KOPT-K1 (cell line): ENCODE results near the gene CACNA1G.

ENCODE experiments used
- H3K27ac ChIP-seq: fragments of 200-600 bp; sonication (generic); 2 replicates; pipeline ENCODE4 v1.5.1; 2016; ENCODE audit warnings: antibody characterized with exemption, mild to moderate bottlenecking, low read depth, low read length; ENCODE audit not compliant: poor library complexity, severe bottlenecking
- H3K36me3 ChIP-seq: fragments of 200-600 bp; sonication (generic); 2 replicates; pipeline ENCODE4 v1.5.1; 2017; ENCODE audit warnings: antibody characterized with exemption, mild to moderate bottlenecking, low read length, moderate library complexity; ENCODE audit not compliant: insufficient read depth
- H3K9me3 ChIP-seq: fragments of 200-600 bp; sonication (generic); 2 replicates; pipeline ENCODE4 v1.5.1; 2017; ENCODE audit warnings: antibody characterized with exemption, low read length, mild to moderate bottlenecking; ENCODE audit not compliant: insufficient read depth, poor library complexity, severe bottlenecking

CACNA1G gene

DNA sequence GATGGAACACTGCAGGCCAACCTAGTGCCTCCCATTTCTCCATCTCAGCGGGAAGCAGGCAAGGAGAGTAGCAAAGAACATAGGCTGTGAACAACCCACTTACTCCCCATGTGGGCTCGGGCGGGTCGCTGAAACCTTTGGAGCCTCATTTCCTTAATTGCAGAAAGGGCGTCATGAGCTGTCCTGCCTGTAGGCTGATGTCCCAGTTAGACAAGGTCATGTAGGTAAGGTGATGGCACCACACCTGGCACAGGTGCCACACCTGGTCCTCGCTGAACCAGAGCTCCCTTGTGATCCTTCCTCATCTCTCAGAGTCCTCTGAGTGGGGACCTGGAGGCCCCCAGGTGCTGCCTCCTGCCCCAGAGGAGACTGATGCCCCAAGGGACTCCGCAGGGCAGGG is 97.1 kb downstream of the CACNA1G start:
- Histone ChIP-seq H3K36me3 (no peaks in the 10 kb centered on the region), H3K9me3 (peaks cover 8% of the 10 kb centered on the region), H3K27ac (no peak overlapping the region)

DNA sequence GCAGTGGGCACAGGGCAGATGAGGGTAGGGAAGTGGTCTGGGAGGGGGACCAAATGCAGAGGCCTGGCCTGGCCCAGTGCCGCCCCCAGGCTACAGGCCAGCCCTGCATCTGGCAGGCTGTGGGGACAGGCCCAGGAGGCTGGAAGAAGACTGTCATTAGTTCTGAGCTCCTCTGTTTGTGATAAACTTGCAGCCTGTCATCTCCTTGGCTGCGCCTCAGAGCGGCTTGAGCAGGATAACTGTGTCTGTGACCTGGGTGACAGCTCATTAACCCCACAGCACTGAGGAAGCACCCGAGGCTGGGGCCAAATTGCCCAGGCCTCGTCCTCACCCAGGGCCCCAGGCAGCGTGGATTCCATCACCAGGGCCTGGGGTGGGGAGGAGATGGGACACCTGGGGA is 98.1 kb downstream of the CACNA1G start:
- no peaks in the 10 kb centered on the region for H3K9me3 ChIP-seq
- no peaks in the 10 kb centered on the region for H3K36me3 ChIP-seq
- no peak overlapping the region for H3K27ac ChIP-seq

DNA sequence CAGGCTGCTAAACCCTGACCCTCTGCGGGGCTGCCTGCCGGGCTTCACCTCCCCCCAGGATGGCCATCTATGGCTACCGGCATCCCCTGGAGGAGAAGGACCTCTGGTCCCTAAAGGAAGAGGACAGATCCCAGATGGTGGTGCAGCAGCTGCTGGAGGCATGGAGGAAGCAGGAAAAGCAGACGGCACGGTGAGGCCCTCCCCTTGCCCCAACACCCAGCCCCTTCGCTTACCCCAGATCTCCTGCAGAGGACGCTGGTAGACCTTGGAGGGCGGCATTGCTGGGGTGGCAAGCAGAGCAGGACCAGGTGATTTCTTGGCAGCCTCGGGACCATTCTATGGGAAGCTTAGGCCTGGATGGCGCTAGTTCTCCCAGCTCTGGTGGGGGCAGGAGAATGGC is 98.7 kb downstream of the CACNA1G start:
- Histone ChIP-seq H3K36me3 (no peaks in the 10 kb centered on the region), H3K9me3 (no peaks in the 10 kb centered on the region), H3K27ac (no peak overlapping the region)

DNA sequence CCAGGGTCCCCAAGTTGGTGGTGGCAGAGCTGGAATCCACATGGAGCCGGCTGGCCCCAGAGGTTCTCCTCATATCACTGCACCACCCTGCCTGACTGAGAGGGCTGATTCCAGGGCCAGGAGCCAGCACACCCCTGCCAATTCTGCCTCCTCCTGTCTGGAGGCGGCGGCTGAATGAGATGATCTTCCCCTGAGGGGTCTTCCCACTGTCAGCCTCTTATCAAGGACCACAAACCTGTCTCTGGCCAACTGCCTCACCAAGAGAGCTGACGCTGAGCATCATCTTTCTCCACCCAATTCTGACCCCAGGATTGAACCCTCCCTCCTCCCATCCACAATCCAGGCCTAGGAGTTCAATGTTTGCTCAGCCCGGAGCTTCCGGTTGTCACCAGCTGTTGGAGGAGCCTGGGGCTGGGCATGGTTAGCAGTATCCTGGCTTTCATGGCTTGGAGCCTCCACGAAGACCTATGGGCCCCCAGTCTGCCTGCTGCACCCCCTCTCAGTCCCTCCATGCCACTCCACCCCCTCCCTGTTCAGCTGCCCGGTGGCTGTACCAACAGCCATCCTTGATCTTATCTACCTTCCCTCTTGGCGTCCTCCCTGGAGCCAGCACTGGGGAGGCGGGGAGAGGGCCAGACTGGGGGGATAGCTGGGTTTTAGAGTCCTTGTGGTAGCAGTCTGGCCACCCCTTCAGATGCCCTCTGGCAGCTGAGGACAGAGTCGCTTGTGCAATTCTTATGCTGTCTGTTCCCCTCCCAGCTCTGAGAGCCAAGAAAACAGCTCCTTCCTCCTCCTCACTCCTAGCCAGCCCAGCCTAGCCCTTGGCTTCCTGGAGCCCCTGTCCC is 99.7 kb downstream of the CACNA1G start:
- Histone ChIP-seq H3K27ac (no peak overlapping the region), H3K36me3 (no peaks in the 10 kb centered on the region), H3K9me3 (no peaks in the 10 kb centered on the region)

DNA sequence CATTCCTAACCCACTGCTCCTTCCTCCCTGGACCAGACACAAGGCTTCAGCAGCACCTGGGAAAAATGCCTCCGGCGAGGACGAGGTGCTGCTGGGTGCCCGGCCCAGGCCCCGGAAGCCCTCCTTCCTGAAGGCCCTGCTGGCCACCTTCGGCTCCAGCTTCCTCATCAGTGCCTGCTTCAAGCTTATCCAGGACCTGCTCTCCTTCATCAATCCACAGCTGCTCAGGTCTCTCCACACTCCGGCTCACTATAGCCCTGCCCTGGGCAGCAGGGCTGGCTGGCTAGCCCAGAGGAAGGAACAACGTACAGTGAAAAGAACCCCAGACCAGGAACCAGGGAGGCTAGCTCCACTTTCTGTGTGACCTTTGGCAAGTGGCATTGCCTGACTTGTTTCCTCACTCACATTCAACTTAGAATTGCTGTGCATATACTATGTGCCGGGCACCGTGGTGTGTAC is 100.4 kb downstream of the CACNA1G start:
- H3K27ac ChIP-seq = no peak overlapping the region

DNA sequence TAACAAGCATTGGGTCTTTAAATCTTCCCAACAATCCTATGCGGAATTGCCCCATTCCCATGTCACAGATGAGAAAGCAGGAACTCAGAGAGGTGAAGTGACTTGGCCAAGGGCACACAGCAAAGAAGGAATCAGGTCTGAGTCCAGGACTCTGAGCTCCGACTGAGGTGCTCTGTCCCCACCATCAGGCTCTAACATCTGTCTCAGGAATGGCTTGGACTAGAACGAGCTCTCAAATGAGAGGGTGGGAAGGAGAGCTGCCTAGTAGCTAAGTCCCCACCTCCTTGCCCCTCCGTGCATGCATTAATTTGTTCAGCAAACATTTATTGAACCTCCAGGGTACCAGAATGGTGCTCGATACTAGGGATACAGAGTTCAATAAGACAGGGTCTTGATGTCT is 100.8 kb downstream of the CACNA1G start:
- H3K27ac ChIP-seq = peak overlapping the region; percentile 6
- H3K9me3 ChIP-seq = no peaks in the 10 kb centered on the region
- H3K36me3 ChIP-seq = no peaks in the 10 kb centered on the region

More for the DNA sequence above, 100.4 kb downstream of the CACNA1G start:
- Histone ChIP-seq H3K36me3 (no peaks in the 10 kb centered on the region), H3K9me3 (no peaks in the 10 kb centered on the region)

DNA sequence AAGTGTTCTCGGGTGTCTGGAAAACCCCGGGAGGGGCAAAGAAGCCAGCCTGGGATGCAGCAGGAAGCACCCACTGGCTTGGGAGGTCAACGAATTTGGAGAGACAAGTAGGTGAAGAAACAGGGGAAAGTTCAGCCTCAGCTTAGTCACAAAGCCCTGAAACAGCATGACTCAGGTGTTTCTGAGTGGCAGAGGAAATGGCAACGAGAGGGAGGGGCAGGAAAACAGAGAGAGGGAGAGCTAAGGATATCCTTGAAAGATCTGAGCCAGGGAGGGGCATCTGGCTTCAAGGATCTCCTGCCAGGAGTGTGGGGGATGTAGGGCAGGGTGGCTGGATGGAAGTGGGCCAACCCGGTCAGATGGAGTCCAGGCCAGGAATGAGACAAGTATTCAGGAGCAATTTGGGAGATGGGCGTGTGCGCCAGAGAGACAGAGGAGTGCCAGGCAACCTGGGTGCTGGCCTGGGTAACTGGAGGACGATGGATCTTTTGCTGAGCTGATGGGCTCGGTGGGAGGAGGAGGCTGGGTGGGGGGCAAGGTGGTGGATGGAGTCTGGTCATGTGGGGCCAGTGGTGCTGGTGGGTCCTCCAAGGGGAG is 101.4 kb downstream of the CACNA1G start:
- no peaks in the 10 kb centered on the region for H3K36me3 ChIP-seq
- peak overlapping the region; percentile 6 for H3K27ac ChIP-seq
- H3K9me3 ChIP-seq = no peaks in the 10 kb centered on the region

DNA sequence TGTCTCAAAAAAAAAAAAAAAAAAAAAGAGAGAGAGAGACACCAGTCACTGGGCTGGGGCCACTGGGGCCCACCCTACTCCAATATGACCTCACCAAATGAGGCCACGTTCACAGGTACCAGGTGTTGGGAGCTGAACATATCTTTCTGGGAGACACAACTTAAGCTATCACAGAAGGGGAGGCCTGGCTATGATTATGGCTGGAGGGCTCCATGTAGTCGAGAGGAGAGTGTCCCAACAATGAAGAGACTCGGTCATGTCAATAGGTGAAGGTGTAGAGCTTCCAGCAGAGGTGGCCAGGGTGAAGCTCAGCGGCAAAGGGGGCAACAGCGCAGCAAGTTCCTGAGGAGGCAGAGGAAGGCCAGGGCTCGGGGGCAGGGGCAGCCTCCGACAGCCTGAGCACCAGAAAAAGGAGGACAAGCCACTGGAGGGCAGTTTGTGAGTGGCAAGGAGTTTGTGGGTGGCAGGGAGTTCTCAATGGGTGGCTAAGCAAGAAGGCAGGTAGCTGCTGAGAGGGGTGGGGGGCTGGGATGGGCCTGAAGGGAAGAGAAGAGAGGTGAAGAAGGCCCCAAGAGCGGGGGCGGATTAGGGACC is 102.2 kb downstream of the CACNA1G start:
- no peak overlapping the region for H3K27ac ChIP-seq
- H3K36me3 ChIP-seq = no peaks in the 10 kb centered on the region
- no peaks in the 10 kb centered on the region for H3K9me3 ChIP-seq

DNA sequence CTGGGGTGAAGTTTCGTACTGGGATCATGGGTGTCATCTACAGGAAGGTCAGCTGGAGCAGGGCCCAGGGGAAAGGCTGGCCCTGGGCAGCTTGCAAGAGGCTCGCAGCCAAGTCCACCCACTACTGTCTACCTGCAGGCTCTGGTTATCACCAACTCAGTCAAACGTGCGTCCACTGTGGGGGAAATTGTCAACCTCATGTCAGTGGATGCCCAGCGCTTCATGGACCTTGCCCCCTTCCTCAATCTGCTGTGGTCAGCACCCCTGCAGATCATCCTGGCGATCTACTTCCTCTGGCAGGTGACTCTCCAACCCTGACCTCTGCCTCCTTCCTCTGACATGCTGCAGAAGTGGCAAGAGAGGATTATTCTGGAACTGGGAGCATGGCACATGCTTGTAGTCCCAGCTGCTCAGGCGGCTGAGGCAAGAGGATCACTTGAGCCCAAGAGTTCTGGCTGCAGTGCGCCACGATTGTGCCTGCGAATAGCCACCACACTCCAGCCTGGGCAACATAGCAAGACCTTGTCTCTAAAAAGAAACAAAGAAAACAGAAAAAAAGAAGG is 103.4 kb downstream of the CACNA1G start:
- Histone ChIP-seq H3K9me3 (no peaks in the 10 kb centered on the region), H3K27ac (no peak overlapping the region), H3K36me3 (no peaks in the 10 kb centered on the region)

DNA sequence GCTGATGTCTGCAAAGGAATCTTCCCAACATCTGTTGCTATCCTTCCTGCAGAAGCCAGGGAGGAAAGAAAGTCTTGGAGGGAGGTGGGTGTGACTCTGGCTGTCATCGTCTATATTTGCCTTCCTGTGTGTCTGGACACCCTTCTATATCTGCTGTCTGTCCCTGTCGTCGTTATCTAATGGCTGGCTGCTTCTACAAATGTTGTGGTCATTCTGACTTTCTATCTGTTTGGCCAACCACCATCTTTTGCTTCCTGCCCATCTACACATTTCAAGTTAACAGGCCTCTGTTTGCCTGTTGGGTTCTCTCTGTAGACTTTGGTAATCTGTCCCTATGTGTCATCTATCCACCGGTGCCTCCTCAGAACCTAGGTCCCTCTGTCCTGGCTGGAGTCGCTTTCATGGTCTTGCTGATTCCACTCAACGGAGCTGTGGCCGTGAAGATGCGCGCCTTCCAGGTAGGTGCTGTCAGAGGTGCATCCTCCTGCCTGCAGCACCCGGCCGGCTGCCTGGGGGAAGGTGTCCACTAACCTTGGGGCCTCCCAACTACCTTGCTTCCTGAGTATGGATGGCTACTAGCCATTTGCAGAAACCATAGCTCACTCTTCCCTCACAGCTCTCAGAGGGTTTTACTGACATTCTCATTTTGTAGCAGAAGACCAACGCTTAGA is 104.4 kb downstream of the CACNA1G start:
- no peaks in the 10 kb centered on the region for H3K9me3 ChIP-seq
- H3K36me3 ChIP-seq = no peaks in the 10 kb centered on the region
- H3K27ac ChIP-seq = no peak overlapping the region

DNA sequence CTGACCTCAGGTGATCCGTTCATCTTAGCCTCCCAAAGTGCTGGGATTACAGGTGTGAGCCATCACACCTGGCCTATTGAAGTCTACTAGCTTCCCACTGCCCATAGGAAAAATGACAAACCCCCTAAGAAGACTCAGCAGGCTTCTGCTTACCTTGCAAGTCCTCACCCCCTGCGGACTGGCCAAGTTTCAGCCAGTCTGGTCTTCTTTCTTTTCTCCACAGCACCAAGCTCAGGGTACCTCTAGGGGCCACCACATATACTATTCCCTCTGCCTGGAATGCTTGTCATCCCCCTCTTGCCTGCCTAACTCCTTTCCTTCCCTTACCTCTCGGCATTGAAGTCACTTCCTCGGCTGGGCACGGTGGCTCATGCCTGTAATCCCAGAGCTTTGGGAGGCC is 105.3 kb downstream of the CACNA1G start:
- Histone ChIP-seq H3K36me3 (no peaks in the 10 kb centered on the region), H3K9me3 (no peaks in the 10 kb centered on the region), H3K27ac (no peak overlapping the region)

DNA sequence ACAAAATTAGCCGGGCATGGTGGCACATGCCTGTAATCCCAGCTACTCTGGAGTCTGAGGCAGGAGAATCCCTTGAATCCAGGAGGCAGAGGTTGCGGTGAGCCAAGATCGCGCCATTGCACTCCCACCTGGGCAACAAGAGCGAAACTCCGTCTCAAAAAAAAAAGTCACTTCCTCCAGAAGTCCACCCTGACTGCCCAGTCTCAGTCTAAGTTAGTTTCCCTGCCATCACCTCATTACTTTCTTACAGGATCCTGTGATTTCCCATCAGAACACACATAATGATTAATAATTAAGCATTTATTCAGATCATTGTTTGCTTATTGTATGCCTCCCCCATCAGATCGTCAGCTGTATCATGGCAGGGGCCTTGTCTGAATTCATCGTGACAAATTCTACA is 105.8 kb downstream of the CACNA1G start:
- H3K9me3 ChIP-seq = no peaks in the 10 kb centered on the region
- no peak overlapping the region for H3K27ac ChIP-seq
- no peaks in the 10 kb centered on the region for H3K36me3 ChIP-seq

DNA sequence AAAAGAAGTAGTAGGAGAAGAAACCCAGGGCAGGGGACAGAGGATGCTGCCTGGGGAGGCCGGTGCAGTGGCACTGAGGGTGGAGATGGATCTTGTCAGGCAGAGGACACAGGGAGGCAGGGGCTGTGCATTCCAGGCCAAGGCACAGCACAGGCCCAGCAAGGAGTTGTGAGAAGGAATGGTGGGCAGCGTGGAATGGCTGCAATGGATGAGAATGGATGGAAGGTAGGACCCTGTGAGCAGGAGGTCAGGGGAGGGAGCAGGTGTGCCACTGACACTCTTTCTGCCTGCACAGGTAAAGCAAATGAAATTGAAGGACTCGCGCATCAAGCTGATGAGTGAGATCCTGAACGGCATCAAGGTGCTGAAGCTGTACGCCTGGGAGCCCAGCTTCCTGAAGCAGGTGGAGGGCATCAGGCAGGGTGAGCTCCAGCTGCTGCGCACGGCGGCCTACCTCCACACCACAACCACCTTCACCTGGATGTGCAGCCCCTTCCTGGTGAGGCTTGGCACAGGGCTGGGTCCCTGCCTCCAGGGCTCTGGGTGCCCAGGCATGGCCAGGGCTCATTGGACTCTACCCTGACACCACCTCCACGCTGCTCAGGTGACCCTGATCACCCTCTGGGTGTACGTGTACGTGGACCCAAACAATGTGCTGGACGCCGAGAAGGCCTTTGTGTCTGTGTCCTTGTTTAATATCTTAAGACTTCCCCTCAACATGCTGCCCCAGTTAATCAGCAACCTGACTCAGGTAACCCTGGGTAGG is 106.9 kb downstream of the CACNA1G start:
- Histone ChIP-seq H3K36me3 (no peaks in the 10 kb centered on the region), H3K27ac (no peak overlapping the region), H3K9me3 (no peaks in the 10 kb centered on the region)

DNA sequence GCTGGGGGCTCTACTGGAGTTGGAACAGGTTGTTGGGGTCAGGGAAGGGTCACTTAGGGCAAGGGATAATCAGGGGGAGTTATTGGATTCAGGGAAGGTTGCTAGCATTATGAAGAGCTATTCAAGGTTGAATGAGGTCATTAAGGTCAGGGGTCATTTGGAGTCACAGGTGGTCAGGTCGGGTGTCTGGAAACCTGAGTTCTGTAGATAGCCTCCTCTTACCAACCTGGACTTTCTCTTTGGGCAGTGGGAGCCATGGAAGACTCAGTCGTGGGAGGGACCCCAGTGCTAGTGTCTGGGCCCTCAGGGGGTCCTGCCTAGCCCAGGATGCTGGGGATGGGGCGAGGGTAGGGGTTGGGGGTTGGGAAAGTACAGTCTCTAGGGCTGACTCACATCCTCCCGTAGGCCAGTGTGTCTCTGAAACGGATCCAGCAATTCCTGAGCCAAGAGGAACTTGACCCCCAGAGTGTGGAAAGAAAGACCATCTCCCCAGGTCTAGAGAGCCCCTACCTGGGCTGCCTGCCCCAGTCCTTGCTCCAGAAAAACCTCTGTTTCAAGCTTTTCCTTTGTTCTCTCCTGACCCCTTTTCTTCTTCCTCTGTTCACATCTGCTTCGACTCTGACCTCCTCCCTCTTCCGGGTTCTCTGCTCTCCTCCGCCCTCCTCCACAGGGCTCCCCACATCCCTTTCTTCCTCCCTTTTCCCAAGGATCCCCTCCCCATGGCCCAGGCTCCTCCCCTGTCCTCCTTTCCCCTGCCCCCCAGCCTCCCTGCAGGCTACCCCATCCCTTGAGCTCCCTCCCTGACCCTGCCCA is 107.7 kb downstream of the CACNA1G start:
- Histone ChIP-seq H3K9me3 (no peaks in the 10 kb centered on the region), H3K27ac (no peak overlapping the region), H3K36me3 (no peaks in the 10 kb centered on the region)
